Stimulated activated CD8-positive, alpha-beta memory T cell treated with anti-CD3 and anti-CD28 coated beads, Interleukin-15, amount 100 ng/mL, for 48 hours (primary cell): Measurements from ENCODE around the gene RBM39.
"Not testable (repeated sequence)": the region's sequence is repeated elsewhere in the genome, so short reads cannot be mapped to it uniquely, and the experiment has no call there.

ENCODE experiments used
- DNase-seq, 2 donors: peaks; one replicate each; pipeline ENCODE4 v3.0.0-alpha.2; 2020; ENCODE audit warnings: low read depth in 2 of 2

The RBM39 gene

DNA sequence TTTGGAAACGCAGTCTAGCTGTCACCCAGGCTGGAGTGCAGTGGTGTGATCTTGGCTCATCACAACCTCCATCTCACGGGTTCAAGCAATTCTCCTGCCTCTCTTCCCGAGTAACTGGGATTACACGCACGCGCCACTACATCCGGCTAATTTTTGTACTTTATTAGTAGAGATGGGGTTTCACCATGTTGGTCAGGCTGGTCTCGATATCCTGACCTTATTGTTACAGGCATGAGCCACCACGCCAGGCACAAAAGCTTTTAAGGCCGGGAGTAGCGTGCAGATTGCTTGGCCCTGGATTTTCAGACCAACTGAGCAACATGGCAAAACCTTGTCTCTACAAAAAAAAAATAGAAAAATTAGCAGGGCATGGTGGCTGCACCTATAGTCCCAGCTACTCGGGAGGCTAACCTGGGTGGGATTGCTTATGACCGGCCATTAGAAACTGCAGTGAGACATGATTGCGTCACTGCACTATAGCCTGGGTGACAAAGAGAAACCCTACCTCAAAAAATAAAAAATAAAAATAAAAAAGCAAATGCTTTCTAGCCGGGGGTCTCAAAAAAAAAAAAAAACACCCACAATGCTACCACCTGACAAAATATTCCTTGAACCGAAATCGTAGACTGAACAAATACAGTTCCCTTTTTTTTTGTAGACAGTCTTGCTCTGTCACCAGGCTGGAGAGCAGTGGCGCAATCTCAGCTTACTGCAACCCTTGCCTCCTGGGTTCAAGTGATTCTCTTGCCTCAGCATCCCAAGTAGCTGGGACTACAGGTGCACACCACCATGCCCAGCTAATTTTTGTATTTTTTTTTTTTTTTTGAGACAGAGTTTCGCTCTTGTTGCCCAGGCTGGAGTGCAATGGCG lies 15.0 kb downstream of the RBM39 start:
- no peak for DNase-seq

GRCh38 chr20:35724321-35725230 lies 17.5 kb downstream of the RBM39 start:
- no peak for DNase-seq

DNA sequence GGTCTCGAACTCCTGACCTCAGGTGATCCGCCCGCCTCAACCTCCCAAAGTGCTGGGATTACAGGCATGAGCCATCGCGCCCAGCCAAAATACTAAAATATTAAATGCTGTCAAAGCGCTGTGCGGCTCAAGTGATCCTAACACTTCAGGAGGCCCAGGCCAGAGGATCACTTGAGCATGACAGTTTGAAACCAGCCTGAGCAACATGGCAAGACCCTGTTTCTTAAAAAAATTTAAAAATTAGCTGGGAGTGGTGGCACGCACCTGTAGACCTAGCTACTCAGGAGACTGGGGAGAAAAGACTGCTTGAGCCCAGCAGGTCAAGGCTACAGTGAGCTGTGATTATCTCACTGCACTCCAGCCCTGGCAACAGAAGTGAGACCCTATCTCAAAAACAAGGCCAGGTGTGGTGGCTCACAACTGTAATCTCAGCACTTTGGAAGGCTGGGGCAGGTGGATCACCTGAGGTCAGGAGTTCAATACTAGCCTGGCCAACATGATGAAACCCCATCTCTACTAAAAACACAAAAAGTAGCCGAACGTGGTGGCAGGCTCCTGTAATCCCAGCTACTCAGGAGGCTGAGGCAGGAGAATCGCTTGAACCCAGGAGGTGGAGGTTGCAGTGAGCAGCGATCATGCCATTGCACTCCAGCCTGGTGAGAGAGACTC lies 18.3 kb downstream of the RBM39 start:
- DNase-seq: not testable (repeated sequence)

DNA sequence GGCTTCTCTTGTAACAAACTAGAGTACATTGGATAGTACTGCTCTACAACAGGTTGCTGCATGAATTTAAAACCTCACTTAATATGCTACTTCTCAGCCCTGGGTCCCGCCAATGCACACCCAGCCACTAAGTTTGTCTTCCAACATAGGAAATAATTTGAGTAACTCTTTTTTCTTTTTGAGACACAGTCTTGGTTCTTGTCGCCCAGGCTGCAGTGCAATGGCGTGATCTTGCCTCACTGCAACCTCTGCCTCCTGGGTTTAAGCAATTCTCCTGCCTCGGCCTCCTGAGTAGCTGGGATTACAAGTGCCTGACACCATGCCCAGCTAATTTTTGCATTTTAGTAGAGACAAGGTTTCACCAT lies 18.8 kb downstream of the RBM39 start:
- not testable (repeated sequence) for DNase-seq

DNA sequence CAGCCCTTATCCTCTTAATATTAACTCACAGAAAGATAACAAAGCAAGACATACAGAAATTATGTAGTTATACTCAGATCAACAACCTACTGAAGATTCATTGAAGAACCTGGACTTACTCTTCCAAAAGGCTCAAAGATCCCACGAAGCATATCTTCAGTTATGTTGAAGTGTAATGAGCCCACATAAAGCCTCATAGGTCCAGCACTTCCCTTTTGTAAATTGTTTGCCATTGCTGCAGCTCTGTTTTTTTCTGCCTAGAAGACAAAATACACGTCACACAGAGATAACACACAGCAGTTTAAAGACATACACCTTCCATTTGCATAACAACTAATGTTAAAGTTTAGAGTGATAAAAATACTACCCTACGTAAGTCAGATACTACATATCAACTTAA lies 20.4 kb downstream of the RBM39 start:
- no peak for DNase-seq

DNA sequence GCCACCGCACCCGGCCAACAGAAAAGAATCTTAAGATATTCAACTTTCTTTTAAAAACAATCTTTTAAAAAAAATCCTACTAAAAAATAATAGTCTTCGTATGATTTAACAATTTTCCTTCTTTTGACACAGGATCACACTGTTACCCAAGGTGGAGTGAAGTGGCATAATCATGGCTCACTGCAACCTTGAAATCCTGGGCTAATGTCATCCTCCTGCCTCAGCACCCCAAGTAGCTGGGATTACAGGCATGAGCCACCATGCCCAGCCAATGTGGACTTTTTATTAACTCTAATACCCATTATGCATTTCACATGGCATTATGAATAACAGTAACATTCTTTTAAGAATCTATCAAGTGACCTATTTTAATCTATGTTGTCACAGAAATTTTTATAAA lies 20.8 kb downstream of the RBM39 start:
- no peak for DNase-seq

DNA sequence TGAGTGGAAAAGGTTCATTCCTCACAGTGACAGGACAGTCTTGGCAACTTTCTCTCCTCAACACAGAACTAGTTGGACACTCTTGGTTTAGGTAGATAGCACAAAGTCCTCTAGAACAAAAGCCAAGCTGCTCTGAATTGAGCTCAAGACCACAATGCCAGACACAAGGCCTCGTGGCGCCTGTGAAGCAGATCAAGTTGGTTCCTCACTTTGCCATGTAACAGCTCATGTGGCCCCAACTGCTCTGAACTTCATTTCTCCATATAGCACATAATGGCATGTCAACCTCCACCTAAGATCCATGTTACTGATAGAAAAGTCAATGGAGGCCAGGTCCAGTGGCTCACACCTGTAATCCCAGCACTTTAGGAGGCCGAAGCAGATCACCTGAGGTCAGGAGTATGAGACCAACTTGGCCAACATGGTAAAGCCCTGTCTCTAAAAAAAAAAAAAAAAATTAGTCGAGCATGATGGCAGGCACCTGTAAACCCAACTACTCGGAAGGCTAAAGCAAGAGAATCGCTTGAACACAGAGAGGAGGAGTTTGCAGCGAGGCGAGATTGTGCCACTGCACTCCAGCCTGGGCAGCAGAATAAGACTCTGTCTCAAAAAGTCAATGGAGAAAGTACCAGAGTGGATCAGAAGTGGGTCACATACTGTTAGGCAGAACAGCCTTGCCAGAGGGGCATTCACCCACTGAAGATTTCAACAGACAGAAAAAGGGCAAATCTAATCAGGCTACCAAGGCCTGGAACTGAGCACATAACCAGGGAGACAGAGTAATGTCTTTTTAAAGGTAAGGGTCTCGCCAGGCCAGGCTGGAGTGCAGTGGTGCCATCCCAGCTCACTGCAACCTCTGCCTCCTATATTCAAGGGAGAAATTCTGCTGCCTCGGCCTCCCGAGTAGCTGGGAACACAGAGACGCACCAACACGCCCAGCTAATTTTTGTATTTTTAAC lies 21.6 kb downstream of the RBM39 start:
- DNase-seq: no peak

DNA sequence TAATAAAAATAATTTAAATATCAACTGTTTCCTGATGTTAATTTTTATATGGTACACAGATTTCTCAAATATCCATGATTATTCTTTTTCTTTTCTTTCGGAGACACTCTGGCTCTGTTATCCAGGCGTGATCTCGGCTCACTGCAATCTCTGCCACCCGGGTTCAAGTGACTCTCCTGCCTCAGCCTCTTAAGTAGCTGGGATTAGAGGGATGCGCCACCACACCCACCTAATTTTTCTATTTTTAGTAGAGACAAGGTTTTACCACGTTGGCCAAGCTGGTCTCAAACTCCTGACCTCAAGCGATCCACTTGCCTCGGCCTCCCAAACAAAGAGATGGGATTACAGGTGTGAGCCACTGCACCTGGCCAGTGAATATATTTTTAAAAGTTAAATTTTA lies 22.3 kb downstream of the RBM39 start:
- DNase-seq: no peak

- DNase-seq: no peak
These were observed 23.0 kb downstream of the RBM39 start for GRCh38 chr20:35718972-35719635.

- not testable (repeated sequence) for DNase-seq
These were observed 23.7 kb downstream of the RBM39 start for GRCh38 chr20:35718321-35718720.

- DNase-seq: no peak
These were observed 25.7 kb downstream of the RBM39 start for GRCh38 chr20:35716330-35716729.

DNA sequence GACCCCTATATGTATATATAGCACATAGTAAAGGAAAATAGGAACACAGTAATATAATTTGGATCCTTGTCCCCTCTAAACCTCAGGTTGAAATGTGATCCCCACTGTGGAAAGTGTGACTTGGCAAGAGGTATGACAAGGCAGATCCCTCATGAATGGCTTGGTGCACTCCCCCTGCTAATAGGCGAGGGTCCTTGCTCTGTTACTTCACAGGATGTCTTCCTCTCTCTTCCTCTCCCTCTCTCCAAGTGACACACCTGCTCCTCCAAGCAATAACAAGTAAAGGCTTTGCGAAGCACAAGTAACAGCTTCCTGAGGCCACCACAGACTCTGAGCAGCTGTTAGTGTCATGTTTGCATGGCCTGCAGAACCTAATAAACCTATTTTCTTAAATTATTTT lies 26.4 kb downstream of the RBM39 start:
- no peak for DNase-seq

DNA sequence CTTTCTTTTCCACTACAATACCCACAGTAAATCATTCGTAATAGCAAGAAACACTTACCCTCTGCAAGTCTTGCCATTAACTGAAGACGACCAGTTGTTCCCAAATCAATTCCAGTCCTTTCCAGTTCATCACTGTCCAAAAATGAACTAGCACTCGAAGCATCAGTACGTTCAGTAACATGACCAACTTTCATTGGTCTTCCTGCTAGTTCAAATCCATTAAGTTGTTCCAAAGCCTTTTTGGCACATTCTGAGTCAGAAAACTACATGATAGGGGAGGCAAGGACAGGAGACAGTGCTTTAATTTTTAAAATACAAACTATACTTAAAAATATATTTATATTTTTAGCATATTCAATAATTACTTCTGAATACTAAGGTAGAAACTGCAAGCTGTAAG lies 27.9 kb downstream of the RBM39 start:
- DNase-seq: no peak

GRCh38 chr20:35713120-35713519 lies 28.9 kb downstream of the RBM39 start:
- DNase-seq: not testable (repeated sequence)

DNA sequence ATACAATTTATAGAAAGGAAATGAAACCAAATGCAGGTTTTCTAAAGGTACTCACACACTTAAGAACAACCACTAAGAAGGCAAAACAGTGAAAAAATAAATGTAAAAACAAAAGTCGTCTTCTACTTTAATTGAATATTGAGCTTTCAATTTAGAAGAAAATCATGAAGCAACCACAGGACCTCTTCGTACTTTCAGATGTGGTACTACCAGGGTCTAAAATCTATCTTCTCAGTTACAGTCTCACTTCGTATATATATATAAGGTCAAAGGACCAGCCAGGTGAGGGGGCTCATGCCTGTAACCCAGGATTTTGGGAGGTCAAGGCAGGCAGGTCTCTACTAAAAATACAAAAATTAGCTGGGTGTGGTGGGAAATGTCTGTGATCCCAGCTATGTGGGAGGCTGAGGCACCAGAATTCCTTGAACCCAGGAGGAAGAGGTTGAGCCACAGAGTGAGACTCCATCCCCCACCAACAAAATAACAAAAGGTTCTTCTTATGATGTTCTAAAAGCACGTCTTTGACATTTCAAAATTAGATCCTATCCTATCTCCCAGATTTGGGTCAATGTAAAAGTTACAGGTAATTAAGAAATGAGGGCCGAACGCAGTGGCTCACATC lies 30.4 kb downstream of the RBM39 start:
- DNase-seq: no peak

DNA sequence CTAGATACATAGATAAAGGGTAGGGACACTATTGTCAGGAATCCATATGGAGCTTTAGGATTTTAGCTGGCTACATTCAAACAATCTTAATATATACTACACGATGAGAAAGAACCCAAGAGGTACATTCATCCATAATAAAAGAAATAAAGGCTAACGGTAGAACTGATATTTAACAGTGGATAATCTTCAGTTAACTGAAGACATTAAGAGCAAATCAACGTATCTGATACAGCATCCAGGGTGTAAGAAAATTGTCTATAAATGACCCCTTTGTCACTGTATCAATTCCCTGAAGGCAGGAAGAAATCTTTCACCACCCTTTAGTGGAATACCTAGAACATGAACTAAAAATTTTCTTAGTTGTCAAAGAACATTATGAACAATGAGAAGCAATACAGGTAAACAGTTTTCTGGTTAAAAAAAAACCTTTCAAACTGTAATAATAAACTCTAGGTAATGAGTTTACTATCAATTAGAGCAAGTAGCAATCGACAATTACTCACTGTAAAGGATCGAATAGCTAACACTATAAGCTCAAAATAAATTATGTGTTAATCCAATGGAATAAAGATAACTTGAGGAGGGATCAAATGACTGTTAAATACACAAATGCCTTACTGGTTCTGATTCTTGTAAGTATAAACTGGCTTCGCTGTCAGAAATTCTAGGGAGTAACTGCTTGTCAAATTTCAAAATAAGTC lies 31.0 kb downstream of the RBM39 start:
- DNase-seq: no peak

DNA sequence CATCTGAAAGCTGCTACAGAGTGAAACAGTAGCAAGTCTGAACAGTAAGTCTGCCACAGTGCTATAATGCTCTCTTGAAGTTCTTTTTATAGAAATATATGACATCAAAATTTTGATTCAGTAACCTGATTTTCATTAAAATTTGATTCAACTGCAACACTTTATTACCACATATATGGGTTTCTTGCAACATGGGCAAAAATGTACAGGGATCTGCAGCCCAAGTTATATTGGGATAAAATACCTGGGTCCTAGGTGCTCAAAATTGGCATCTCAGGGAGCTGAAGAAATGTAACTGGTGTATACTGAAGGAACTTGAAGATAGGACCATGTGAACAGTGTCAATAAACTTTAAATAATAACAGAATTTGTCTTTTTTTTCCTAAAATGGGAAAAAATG lies 32.0 kb downstream of the RBM39 start:
- DNase-seq: no peak

DNA sequence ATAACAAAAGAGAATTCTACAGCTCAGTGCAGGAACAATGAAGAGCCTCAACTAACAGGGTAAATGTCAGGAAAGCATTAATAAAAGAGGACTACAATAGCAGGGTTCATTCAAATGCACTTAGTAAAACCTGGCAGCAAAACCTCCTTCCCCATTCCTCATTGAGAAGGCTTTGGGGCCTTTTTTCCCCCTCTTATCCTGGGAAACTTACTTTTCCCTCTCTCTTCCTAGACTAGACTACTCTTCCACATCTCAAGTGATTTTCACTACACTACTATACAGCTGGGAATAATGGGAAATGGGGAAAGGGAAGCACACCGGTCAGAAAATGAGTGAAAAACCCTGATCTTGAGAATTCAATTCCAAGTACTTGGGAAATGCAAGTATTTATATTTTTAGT lies 32.8 kb downstream of the RBM39 start:
- no peak for DNase-seq

GRCh38 chr20:35708502-35708901 lies 33.6 kb downstream of the RBM39 start:
- no peak for DNase-seq
